K562 (cell line): Measurements from ENCODE around the gene VWA8.

Experiments
- EZH2 ChIP-seq: IDR thresholded peaks from 2 replicates; pipeline ENCODE4 v1.6.1; 2012; ENCODE audit warnings: low read depth, mild to moderate bottlenecking, inconsistent platforms, low read length, borderline replicate concordance
- FOXJ3 ChIP-seq: sonication (generic); formaldehyde crosslinking; IDR thresholded peaks from 2 replicates; pipeline ENCODE4 v1.4.0; 2020; ENCODE audit warnings: mild to moderate bottlenecking, missing genetic modification reagents
- FOXM1 ChIP-seq, 2 experiments: fragments of 450-650 bp in 1 of 2; sonication (generic) in 1 of 2; formaldehyde crosslinking in 1 of 2; IDR thresholded peaks; 2 replicates each; pipeline versions ENCODE4 v1.6.1 to v1.9.0; 2017 to 2022; ENCODE audit warnings: low read depth in 2 of 2, mild to moderate bottlenecking in 2 of 2, missing genetic modification reagents in 1 of 2, moderate library complexity in 1 of 2
- JUND ChIP-seq, 2 experiments: IDR thresholded peaks; 2 replicates in 1 of 2; 3 replicates in 1 of 2; pipeline ENCODE4 v1.6.1; 2011; ENCODE audit warnings: borderline replicate concordance in 2 of 2, low read depth in 2 of 2, low read length in 2 of 2, improper control_type of control experiment in 1 of 2, missing biosample characterization in 1 of 2, missing genetic modification characterization in 1 of 2, missing genetic modification reagents in 1 of 2
- KLF1 ChIP-seq: fragments of 450-650 bp; IDR thresholded peaks from 2 replicates; pipeline ENCODE4 v1.6.1; 2016; ENCODE audit warnings: missing genetic modification characterization, missing compliant biosample characterization
- ZBTB7A ChIP-seq: IDR thresholded peaks from 2 replicates; pipeline ENCODE4 v1.6.1; 2011; ENCODE audit warnings: low read depth, mild to moderate bottlenecking, low read length, moderate library complexity, borderline replicate concordance; ENCODE audit not compliant: control insufficient read depth
- ZFP36 ChIP-seq: fragments of 150-350 bp; IDR thresholded peaks from 2 replicates; pipeline ENCODE4 v1.6.1; 2018; ENCODE audit warnings: low read length, low read depth; ENCODE audit not compliant: partially characterized antibody
- TF ChIP-seq, protein P1 (sequence below): sonication (generic); formaldehyde crosslinking; IDR thresholded peaks from 2 replicates; pipeline ENCODE4 v1.8.0; 2022; ENCODE audit warnings: mild to moderate bottlenecking, low read depth, missing genetic modification reagents
- TF ChIP-seq, protein P2 (sequence below): fragments of 450-650 bp; formaldehyde crosslinking; IDR thresholded peaks from 2 replicates; pipeline ENCODE4 v1.4.0; 2020; ENCODE audit warnings: mild to moderate bottlenecking, mixed read lengths

DNA sequence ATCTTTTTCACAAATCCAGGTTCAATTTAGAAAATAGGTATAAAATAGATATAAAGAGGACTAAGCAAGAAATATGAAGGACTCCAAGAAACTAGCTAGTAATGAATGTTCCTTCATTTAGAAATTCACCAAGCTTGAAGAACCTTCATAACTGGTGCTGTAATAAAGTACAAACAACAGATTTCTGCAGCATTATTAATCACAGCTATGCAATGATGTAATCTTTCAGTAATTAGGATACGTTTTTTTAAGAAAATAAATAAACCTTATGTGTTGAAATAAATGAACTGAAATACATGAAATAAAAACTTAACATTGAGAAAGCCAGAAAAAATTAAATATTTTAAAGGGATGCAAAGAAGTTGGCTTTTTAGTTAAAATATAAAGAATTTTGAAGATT, 267.5 kb downstream of the VWA8 start:
- TF ChIP-seq FOXM1 (IDR thresholded peaks at IDR 0.05; ENCODE audit: low read depth) = no peak
- TF ChIP-seq FOXM1 (CRISPR knock-in tag; IDR thresholded peaks at IDR 0.05; ENCODE audit: low read depth) = no peak
- TF ChIP-seq JUND (IDR thresholded peaks at IDR 0.05; ENCODE audit: borderline replicate concordance, low read depth, low read length) = no peak
- no peak for TF ChIP-seq JUND (tag; IDR thresholded peaks at IDR 0.05; ENCODE audit: borderline replicate concordance, low read depth, low read length)
- no peak for TF ChIP-seq ZFP36
- TF ChIP-seq KLF1 (tag) = no peak
- no peak for TF ChIP-seq ZBTB7A
- TF ChIP-seq, protein P1, sequence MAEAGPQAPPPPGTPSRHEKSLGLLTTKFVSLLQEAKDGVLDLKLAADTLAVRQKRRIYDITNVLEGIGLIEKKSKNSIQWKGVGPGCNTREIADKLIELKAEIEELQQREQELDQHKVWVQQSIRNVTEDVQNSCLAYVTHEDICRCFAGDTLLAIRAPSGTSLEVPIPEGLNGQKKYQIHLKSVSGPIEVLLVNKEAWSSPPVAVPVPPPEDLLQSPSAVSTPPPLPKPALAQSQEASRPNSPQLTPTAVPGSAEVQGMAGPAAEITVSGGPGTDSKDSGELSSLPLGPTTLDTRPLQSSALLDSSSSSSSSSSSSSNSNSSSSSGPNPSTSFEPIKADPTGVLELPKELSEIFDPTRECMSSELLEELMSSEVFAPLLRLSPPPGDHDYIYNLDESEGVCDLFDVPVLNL (CRISPR knock-in tag) = no peak
- TF ChIP-seq, protein P2, sequence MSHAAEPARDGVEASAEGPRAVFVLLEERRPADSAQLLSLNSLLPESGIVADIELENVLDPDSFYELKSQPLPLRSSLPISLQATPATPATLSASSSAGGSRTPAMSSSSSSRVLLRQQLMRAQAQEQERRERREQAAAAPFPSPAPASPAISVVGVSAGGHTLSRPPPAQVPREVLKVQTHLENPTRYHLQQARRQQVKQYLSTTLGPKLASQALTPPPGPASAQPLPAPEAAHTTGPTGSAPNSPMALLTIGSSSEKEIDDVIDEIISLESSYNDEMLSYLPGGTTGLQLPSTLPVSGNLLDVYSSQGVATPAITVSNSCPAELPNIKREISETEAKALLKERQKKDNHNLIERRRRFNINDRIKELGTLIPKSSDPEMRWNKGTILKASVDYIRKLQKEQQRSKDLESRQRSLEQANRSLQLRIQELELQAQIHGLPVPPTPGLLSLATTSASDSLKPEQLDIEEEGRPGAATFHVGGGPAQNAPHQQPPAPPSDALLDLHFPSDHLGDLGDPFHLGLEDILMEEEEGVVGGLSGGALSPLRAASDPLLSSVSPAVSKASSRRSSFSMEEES (CRISPR knock-in tag) = no peak
- TF ChIP-seq EZH2 = no peak
- no peak for TF ChIP-seq FOXJ3
